ACHN (cell line): ENCODE measurements around the gene ADARB2.

Experiments
- DNase-seq: peaks from one replicate; pipeline ENCODE4 v3.0.0-alpha.2; 2015
- in situ Hi-C: cut with HindIII; loops from 2 replicates; pipeline ENCODE4 v1.10.0; 2017; ENCODE audit warnings: low sequenced_read_pairs, low pct_ligation_motif_present, low pct_unique_long_range_greater_than_20kb

ADARB2 gene

DNA sequence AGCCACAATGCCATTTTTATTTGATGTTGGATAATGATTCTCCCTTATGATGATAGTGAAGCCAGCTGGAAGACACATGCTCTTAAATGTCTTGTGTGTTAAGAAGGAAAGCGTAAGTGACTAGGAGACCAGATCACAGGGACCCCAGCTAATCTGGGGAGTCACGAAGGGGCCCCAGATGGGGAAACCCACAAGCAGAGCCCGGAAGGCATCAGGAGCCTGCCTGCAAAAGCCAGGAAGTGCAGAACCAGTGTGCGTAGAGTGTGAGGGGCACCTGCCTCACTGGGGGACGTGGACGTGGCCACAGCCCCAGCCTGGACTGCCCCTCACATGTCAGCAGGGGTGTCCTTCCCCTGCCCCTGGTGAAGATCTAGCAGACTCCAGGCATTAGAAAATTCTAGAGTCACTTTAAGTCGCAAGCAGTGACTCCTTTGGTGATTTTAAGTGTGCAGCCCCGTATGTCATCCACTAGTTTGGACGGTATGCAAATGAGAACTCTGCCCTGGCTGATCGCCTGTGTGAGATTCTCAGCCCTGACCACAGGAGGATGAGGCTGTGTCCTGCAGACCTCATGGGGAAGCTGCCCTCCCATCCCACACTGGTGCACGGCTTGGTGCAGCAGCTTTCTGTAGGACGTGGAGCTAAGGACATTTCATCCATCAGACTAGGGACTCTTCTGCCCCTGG is 438.1 kb downstream of the ADARB2 start:
- in situ Hi-C loops = no loop called here
- DNase-seq = no peak

DNA sequence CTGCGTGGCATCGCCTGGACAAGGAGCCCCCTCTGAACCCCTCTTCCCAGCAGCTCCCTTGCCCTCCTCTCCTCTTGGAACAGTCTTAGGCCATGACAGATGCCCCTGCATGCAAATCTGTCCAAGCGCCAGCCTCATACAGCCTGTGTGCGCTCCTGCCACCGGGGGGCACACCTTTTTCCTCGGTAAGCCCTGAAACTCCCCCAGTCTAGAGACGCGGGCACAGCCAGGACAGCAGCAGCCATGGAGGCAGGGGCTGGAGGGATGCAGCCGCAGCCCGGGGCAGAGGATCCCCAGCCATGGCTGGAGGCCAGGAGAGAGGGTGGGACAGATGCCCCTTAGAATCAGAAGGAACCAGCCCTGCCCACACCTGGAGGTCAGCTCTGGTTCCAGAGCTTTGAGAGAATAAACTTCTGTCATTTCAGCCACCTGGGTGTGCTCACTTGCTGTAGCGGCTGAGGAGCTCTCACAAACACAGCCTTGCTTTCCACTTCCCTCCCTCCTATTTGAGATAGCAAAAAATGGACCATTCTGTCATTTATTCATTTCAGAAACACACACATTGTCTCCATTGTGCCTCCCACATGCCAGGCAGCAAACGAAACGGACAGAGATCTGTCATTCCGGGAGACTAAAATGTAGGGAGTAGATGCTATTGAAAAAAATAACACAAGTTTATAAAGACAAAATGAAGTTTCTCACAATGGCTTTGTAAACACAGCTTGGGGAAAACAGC is 439.6 kb downstream of the ADARB2 start:
- DNase-seq = no peak
- in situ Hi-C loops = no loop called here

DNA sequence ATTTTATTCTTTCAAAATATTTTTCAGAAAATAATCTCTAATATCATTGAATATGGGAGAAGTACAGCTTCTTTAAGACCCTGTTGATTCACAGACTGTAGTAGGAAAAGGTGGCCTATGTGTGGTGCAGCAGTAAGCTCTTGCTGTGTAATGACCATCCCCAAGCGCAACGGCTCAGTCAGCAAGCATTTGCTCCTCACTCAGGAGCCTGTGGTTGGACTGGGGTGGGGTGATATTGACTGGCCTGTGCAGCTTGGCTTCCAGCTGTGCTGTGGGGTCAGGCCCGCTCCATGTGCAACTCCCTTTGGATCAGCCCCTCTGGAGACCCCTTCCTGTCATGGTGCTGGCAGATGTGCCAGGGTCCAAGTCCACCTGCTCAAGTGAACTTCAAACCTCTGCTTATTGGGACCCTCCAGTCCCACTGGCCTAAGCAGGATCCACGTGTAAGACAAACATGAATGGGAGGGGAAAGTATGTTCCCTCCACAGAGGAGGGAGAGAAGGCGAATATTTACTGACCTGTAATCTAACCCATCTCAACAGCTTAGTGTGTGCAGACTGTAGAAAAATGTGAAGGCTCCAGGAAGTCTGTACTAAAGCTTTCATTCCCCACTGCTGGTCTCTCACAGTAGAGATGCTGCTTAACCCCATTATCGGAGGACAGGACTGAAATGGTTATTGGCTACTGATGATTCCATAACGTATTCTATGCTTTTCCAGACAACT is 441.4 kb downstream of the ADARB2 start:
- in situ Hi-C loops = no loop called here
- no peak for DNase-seq

DNA sequence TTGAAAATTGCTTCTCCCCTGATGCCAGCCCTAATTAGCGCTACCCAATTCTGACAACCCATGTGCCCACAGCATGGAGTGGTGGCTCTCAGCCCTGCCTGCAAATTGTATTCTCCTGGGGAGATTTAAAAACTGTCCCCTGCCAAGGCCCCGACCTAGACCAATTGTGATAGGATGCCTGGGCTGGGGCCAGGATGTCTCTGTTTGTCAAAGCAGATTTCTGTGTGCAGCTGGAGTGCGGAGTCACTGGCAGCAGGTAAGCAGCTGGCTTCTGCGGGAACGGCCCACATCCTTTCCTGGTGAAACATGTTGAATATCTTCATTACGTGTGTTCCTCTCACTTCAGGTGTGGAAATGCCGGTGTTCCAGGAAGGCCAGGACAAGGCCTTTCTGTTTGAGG is 442.6 kb downstream of the ADARB2 start:
- no peak for DNase-seq
- in situ Hi-C loops = no loop called here

DNA sequence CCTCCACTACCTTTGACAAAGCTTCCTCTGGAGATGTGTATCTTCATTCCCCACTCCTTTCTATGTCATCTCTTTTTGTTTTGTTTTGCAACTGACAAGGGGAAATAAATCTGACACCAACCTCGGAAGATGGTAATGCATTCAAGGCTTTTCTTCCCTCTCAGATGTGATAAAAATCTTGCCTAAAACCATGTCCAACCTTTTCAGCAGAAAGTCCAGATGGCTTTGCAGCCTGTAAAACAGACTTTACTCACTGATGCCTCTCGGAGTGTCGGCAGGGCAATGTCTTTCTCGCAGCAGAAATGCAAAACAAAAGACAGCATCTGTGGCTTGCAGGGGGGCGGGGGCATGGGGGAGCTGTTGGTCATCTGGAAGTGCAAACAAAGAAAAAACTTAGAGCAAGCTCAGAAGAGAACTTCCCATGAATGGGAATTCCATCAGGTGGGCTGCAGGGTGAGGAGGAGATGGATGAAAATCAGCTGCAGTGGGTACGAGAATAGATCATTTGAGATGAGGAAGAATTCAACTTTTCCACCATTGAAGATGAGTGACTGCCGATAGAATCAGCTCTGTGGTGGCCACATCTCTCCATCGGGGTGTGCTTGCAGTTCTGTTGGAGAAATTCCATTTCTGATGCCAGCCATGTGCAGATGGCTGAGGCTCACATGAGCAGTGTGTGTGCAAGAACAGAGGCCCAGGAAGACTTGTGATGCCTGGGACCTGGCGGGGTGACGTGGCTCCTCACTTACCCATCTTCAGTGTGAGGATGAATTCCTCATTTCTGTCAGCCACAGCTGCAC is 443.5 kb downstream of the ADARB2 start:
- no peak for DNase-seq
- in situ Hi-C loops = no loop called here

DNA sequence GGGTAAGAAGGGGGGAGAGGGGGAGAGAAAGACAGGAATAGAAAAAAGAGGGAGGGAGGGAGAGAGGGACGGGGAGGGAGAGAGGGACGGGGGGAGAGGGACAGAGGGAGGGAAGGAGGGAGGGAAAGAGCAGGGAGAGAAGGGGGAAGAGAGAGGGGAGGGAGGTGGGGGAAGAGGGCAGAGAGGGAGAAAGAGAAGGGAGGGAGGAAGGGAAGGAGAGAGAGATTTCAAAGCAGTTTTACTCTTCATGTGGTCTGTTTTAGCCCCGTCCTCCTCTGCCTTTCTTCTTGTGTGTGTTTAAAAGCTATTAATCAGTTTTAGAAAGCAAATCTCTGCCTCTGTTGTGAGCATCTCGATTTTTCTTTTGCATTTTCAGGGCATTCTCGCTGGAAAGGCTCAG is 444.2 kb downstream of the ADARB2 start:
- in situ Hi-C loops = no loop called here
- no peak for DNase-seq

DNA sequence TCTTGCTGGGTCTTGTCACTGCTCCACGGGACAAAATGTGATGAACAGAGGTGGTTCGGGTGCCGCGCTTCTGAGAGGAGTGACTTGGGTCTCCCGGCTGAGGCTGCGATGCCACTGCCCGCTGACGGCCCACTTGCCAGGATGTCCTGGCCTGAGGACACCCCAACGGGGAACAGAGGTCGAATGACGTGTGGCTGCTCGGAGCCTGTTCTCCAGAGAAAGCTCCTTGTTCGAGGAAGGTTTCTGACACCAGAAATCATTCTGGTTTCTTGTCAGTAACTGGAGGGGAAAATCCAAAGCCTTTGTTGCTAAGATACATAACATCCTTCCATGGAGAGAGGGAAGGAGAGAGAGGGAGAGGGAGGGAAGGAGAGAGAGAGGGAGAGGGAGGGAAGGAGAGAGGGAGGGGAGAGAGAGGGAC is 444.7 kb downstream of the ADARB2 start:
- no peak for DNase-seq
- in situ Hi-C loops = no loop called here

DNA sequence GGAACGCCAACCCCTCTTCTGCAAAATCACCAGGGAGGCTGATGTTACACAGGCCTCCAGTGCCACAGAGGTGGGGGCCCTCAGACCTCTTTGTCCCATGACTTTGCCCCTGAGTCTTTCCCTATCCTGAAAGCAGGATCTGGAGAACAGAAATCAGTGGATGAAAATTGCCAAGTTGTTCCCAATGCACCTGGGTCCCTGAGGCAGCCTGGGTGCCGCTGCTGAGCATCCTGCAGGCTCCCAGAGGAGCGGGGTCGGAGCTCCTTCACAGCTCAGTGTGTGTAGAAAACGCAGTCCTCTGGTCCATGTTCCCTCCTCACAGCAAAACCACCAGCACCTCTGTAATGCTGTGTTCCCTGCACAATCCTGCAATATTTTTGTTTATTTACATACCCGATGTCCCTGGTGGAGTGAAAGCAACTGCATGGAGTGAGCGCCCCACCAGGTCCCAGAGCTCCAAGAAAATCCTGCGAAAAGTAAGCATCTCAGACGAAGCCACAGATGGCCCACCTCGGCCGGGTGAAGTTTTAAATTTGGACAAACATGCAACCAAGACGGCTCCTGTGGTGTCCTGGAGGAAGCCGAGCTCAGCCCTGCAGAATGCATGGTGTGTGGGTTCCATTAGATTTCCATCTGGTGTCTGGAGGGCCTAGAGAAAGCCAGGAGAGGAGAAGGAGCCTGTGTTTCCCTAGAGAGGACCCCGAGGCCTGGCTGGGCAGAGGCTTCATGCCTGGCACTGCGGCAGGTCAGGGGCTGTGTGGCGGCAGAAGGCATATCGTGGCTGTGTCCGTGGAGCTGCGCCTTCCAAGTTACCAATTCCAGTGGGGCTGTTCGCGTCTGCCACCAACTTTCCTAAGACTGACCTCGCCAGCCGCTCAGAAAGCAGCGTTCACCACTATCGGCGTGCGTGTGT is 445.9 kb downstream of the ADARB2 start:
- in situ Hi-C loops = no loop called here
- DNase-seq = no peak

DNA sequence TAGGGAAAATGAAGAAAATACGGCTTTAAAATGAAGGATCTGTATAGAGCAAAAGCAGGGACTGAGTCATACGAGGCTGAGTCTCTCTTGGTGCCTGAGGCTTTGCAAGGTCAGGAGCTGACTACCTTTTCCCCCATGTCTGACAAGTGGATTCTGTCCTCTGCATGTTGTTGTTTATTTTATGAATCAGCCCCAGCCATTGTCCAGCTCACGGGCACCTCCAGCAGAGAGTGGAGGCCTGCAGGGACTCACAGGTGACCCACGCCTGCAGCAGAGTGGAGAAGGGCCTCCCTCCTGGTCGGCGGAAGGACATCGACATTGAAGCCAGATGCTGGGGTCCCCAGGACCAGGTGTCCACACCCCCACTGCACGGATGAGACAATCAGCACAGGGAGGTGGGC is 447.3 kb downstream of the ADARB2 start:
- in situ Hi-C loops = no loop called here
- DNase-seq = no peak

DNA sequence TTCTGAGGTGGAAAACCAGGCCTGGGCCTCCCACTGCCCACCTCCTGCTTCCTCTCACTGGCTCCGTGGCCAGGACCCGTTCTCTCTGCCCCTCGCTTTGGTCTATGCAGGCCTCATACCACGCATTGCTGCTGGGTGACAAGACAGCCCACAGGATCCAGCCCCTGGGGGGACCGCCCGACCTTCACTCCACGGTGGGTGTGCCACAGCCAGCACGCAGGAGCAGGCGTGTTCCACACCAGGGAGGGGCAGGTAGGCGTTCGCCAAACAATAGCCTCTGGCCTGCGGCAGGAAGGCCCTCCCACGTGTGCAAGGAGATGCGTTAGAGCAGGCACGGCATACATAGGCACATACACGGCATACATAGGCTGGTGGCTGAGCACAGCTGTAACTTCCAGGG is 447.7 kb downstream of the ADARB2 start:
- in situ Hi-C loops = no loop called here
- no peak for DNase-seq

DNA sequence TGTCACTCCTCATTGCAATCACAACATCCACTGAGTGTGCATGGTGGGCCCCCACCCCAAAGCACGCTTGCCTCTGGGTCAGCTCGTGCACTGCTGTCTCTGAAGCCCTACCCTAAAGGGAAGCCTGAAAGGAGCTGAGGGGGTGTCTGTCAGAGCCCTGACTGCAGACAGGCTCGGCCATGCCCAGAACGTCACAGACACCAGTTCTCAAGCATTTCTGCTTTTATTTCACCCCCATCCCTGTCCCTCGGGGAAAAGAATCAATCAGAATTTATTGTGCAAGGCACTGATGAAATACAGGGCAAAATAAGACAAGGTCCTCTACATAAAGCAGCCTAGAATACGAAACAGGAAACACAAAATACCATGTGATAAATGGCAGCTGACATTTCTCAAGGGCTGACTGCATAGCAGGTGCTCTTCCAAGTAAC is 449.3 kb downstream of the ADARB2 start:
- DNase-seq = no peak
- in situ Hi-C loops = no loop called here

DNA sequence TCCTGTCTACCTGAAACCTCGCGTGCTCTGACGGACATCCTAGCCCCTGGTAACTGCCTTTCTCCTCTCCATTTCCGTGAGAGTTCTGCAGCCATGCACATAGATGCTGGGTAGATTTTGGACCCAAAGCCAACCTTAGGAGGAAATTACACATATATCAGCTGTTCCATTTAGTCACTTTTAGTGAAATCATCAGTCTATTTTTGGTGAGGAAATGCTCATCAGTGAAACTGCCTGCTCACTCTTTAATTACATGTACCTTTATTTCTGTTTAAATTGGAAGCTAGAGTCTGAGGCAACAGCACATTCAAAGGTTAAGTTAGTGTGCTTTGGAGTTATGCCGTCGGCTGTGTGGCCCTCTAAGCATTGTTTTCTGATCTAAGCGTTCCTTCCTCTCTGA is 449.8 kb downstream of the ADARB2 start:
- in situ Hi-C loops = no loop called here
- no peak for DNase-seq

DNA sequence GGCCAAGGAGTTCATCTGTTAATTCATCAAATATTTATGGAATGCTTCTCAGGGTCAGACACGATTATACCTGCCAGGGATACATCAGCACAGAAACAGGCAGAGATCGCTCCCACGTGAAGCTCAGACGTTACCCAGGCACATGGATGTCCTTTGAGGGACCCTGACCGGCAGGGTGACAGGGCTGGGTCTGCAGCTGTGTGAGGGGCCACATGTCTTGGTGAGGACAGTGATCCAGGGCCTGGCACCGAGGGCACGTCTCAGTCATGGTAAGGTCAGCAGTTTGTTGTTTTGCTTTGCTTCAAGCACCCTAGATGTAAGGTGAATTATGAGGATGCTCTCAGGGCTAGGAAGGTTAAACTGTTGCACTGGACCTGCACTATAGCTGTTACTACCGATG is 453.2 kb downstream of the ADARB2 start:
- in situ Hi-C loops = no loop called here
- no peak for DNase-seq

DNA sequence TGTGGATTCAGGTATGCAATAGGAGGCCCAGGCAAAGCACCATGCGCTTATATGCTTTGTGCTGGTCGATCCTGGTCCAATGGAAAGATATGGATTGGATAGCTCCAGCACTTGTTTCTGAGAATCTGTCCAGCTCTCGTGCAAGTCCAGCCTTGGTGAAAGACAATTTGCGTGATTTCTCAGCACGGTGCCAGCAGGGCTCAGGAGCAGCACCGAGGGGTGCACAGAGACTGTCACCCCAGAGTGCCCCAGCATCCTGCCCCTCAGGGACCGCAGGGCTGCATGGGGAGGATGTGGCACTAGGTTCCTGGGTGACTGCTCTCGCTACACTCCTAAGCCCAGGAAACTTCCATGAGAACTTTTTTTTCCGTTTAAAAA is 455.9 kb downstream of the ADARB2 start:
- in situ Hi-C loops = no loop called here
- DNase-seq = no peak

DNA sequence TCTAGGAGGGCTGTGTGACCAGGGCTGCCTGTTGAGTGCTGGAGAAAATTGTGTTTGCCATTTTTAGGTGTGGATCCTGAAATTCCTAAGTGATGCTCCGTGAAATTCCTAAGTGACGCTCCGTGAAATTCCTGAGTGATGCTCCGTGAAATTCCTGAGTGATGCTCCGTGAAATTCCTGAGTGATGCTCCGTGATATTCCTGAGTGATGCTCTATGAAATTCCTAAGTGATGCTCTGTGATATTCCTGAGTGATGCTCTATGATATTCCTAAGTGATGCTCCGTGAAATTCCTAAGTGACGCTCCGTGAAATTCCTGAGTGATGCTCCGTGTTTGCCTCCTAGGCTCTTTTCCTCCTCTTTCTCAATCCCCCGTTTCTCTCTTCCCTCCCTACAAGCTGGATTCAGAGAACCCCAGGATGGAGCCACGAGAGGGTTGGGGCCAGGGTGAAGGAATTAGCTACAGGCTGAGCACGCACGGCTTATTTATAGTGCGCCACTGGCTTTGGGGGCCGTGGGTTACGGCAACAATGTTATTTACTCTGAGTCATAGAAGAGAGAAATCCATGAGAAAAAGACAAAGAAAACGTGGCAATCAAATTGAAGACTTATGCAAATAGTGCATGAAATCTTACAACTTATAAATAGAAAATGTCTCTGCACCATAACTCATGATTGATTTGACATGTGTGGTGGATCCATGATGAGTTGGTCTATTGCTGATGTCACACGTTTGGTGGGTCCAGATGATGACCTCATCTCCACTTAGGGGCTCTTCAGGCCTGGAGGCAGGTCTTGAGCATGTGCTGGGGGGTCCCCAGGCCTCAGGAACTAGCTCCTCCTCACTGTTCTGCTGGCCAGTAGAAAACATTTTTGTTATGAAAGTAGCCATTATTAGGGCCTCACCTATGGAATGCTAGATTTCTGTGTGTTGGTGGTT is 456.6 kb downstream of the ADARB2 start:
- in situ Hi-C loops = no loop called here

DNA sequence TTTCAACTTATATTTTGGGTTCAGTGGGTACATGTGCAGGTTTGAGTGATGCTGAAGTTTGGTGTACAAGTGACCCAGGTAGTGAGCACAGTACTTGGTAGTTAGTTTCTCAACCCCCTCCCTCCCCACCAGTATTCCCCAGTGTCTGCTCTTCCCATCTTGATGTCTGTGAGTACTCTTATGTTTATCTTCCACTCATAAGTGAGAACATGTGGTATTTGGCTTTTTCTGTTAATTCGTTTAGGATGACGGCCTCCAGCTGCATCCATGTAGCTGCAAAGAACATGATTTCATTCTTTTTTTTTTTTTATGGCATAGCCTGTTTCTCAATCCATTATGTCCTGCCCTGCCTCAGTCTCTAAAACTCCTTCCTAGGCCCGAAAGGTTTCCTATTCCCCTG is 459.0 kb downstream of the ADARB2 start:
- in situ Hi-C loops = no loop called here
- DNase-seq = no peak

More for the DNA sequence above, 456.6 kb downstream of the ADARB2 start:
- DNase-seq = no peak
